ENCODE results near the gene SMNDC1.

- TF ChIP-seq, protein P1, sequence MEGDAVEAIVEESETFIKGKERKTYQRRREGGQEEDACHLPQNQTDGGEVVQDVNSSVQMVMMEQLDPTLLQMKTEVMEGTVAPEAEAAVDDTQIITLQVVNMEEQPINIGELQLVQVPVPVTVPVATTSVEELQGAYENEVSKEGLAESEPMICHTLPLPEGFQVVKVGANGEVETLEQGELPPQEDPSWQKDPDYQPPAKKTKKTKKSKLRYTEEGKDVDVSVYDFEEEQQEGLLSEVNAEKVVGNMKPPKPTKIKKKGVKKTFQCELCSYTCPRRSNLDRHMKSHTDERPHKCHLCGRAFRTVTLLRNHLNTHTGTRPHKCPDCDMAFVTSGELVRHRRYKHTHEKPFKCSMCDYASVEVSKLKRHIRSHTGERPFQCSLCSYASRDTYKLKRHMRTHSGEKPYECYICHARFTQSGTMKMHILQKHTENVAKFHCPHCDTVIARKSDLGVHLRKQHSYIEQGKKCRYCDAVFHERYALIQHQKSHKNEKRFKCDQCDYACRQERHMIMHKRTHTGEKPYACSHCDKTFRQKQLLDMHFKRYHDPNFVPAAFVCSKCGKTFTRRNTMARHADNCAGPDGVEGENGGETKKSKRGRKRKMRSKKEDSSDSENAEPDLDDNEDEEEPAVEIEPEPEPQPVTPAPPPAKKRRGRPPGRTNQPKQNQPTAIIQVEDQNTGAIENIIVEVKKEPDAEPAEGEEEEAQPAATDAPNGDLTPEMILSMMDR (IDR thresholded peaks at IDR 0.05): no peak
- TF ChIP-seq POLR2A (IDR thresholded peaks at IDR 0.05): no peak
- TF ChIP-seq EP300 (IDR thresholded peaks at IDR 0.05): no peak
These were observed 30.6 kb downstream of the SMNDC1 start for GRCh38 chr10:110274072-110274627.
